OCI-M2 (cell line): Measurements from ENCODE around the gene DDI1.

Experiments used
- DNase-seq: peaks from one replicate; lab custom pipeline; 2025; ENCODE audit not compliant: unreplicated experiment; lab: John Stamatoyannopoulos, UW

The DDI1 gene

DNA sequence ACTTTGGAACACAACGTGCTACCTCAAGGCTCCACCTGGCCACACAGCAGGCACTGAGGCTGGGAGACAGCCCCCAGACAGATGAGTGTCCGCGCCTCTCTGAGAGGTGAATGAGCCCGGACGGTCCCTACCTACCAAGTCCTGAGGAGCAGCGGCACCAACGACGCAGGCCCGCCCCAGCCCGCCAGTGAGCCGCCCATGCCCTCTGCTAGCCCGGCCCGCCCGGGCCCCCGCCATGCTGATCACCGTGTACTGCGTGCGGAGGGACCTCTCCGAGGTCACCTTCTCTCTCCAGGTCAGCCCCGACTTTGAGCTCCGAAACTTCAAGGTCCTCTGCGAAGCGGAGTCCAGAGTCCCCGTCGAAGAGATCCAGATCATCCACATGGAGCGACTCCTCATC lies at the start of gene DDI1:
Gene DDI1, plus strand, starts transcription at position 53 of the 400 bp plus-strand sequence. Its CDS starts 183 bp downstream, at position 236.
- DNase-seq = no peak

DNA sequence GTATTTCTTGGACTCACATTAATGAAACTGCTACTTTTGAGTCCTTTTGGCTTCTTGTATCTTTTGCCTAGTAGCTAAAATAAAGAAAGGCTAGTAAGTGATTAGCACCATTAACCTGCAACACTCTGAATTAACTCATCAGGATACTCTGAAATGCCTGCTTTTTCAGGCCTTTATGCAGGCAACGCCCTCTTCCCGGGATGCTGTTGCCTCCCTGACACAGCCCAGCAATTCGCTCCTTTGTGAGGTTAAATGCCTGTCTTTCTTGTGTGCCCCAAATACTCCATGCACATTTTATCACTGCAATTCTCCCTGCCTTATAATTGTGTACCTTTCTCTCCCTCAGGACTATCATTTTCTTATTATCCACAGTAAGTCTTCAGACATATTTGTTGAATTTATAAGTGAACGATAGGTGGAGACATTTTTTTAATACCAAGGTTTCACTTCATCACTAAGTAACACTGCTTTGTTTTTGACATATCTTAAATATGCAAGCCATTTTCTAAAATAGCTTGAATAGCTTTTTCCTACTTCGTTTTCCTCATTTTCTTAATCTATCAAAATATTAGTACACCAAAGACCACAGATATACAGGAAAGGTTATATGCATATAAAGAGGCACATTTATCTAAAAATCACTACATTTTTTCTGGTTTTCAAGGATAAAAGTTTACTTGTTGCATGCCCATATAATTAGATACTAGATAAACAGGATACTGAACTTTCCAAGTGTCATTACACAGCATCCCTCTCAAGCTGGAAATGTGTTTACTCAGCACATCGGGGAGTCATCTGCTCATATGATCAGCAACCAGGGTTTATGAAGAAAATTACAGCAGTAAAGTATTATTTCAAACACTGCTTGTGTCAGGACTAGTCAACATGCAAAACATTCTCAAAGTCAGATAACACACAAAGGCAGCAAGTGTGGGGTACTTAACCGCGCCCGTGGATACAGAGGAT lies 48.5 kb upstream of the DDI1 start:
- no peak for DNase-seq

GRCh38 chr11:103988595-103988969 lies 47.9 kb upstream of the DDI1 start:
- no peak for DNase-seq

DNA sequence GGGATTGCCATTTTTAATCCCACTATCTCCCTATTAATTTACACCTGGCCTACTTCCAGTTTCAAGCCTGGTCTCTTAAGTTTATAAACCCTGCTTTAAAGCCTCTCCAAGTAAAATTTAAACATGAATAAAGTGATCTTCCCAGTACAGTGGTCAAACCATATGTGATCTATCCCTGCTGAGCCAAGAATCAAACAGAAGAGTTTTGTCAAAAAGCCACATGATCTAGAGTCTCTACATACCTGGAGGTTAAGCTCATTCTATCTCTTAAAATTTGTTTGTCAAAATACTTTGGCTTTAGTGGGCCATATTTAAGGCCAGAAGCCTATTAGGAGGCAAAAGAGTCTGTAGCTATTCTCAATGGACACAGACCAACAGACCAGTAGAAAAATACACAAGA lies 42.9 kb upstream of the DDI1 start:
- no peak for DNase-seq

- DNase-seq = no peak
These were observed 42.3 kb upstream of the DDI1 start for GRCh38 chr11:103994094-103994493.

DNA sequence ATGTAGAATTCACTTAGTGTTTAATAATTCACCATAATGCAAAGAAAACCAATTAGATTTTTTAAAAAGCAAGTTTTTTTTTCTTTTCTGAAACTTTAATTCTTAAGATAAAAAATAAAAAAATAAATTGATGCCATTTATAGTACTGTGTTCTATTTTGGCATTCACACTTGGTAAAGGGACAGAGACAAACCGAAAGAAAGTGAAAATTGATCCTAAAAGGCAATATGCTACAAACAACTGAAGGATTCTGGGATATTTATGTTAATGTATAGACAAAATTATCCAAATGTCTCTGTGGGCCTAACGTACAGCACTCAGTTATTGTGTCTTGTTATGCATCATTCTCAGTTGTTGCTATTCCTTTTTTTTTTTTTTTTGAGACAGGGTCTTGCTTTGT lies 41.9 kb upstream of the DDI1 start:
- DNase-seq = no peak

GRCh38 chr11:103995896-103996295 lies 40.5 kb upstream of the DDI1 start:
- no peak for DNase-seq

DNA sequence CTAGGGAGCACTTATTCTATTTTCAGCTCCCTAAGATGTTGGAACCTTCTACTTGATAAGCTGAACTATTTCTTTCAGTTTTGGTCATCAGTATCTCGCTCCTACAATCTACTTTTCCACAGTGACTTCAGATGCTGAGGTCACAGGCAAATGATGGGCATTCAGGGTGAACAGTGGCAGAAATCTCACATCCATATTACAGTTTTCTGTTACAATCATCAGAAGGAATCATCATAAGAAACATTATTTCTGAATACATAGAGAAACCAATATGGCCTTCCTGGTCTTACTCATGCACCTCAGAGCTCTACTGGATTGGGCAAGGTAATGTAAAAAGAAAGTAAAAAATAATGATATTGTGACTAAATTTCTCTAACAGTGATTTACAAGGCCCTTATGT lies 39.4 kb upstream of the DDI1 start:
- no peak for DNase-seq

DNA sequence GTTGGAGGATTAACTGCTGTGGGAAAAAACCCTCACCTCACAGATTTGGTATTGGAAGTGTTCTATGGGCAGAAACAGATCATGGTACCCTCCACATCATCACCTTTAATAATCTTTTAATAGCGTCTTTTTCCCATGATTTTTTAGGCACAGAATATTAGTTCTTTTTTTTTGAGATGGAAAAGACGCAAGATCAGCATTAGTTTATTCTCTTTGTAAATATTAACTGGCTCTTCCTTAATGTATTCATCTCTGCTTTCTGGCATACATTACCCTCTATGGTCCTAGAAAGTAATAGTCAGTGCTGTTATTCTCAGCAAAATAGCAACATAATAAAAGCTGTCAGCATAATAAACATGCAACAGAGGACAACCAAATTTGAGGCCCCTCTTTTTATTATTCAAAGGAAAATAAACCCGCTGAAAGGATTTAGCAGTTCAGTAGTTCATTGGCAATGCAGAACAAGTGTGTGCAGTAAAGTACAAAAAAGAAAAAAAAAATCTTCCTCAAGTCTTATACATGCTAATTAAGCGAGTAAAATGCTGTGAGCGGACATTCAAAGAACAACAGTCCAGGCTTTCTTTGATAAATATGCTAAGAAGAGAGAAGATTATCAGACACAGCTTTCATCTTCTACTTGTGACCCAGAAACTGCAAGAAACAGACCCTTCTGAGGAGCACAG lies 37.5 kb upstream of the DDI1 start:
- DNase-seq = no peak

- no peak for DNase-seq
These were observed 35.6 kb upstream of the DDI1 start for GRCh38 chr11:104000798-104001197.

DNA sequence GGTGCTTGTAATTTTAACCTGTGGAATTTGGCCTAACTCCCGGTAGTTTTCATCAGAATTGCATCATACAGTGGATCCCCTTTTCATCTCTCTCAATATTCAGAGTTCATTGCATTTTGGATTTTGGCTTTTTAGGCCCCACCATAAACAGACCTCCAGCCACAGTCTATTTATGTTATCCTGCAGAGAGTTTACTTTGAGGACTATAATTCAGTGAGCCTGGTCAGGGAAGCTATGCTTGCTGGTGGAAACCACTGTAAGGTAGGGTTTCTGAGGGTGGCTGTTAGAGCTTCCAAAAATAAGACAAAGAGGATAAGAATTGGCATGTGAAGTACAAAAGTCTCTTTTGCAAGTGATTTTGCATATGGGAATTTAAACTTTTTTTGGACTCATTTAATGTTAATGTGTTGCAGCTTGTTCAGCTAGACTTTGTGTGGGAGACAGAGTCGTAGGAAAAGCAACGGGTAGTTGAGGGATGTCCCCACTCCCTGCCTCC lies 34.8 kb upstream of the DDI1 start:
- DNase-seq = no peak

DNA sequence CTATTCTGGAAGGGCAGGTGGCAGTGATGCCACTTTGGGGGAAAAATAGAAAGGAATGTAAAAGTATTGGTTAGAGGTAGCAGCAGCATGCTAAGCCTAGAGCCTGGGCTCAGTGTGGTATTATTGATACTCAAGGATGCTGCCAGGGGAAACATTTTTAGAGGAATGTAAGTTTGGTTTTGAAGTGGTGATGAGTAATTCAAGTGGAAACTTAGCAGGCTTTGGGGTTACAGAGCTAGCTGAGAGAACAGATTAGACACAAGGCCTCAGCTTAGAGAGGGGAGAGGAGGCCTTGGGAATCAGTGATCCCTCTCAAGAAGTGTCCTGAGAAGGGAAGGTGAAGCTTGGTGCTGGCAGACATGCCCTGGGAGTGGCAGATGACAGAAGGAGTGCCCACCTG lies 32.9 kb upstream of the DDI1 start:
- DNase-seq = no peak

DNA sequence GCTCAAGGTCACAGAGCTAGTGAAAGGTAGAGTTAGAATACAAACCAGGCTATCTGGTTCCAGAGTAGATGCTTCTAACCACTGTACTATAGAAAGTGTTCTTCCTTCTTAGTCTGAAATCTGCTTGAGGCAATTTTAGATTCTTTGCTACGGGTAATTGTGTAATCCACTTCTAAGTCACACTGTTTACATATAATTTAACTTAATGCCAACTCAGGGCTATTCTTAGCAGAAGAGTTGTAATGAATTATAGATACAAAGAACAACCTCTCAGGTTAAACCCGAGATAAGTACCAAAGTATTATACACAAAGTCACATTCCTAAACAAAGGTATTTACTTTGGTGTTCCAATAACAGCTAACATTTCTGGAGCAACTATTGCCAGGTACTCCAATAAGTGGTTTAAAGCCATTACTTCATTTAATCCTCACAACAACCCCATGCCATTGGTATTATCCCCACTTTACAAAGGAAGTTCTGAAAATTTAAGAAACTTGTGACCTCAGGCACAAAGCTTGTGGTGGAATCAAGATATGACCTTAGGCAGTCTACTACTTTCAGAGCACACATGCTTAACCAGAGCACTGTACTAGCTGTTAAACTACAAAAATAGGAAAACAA lies 31.1 kb upstream of the DDI1 start:
- no peak for DNase-seq

DNA sequence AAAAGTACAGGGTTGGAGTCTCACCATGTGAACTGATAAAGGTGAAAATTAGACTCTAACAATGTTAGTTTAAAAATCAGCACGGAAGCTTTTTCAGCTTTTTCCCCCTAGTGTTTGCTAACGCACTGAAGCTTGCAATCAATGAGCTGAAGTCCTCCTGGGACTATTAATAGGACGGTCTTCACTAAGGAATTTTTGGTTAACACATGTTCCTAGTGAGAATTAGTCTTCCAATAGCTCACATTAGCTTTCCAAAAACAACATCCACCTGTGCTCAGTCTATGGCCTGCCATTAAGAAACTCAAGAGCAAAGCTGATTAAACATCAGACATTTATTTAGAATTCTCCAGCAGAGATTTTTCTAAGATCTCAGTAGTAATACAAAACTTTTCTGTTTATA lies 26.7 kb upstream of the DDI1 start:
- DNase-seq = no peak

- no peak for DNase-seq
These were observed 25.4 kb upstream of the DDI1 start for GRCh38 chr11:104011044-104011443.

DNA sequence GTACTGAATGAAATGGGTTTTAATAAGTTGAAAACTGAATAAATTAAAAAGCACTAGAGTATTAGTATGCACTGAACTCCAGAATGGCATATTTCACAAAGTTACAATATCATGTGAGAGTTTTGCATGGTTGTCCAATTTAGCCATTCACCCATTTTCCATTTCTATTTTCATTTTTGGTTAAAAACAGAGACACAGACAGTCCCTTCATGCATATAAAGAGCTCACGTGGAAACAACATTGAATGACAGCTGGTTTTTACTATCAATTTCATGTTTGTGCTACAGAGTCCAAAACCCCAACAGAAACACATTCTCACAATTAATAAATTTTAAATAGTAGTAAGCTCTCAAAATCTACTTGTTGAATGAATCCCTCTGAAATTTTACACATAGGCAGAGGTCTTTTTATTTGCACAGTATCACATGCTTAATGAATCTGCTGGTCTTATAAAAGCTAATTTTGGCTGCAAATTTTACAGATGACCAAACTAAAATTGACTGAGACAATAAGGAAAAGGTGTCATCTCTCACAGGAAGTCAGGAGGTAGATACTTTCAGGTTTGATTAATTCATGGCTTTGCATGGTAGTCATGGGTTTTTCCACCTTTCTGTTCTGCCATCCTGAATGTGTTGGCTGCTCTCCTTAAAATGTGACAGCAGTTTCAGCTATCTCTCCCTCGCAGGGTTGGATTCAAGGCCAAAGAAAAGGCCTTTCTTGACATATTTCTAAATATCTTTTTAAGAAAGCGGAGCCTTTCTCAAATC lies 20.6 kb upstream of the DDI1 start:
- DNase-seq = no peak

- DNase-seq = no peak
These were observed 11.9 kb upstream of the DDI1 start for GRCh38 chr11:104024572-104024971.

- DNase-seq = no peak
These were observed 7.8 kb upstream of the DDI1 start for GRCh38 chr11:104028476-104029263.

DNA sequence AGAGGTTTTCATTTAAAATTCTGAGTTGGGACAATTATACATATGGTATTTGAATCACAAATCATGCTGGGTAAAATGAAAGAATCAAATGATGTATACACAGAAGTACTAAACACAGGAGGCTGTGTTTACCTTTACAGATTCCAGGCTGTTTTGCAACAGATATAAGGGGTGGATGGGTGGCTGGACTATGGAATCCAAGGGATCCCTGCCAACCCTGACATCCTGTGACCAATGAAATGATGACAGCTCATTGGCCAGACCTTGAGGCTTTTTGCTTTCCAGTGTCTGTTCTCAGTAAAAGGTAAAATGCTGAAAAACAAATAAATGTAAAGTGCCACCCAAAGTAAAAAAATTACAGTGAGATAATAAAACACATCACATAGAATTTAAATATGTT lies 3.3 kb upstream of the DDI1 start:
- DNase-seq = no peak

GRCh38 chr11:104033561-104033960 lies 2.9 kb upstream of the DDI1 start:
- DNase-seq = no peak
